ENCODE data around the gene SLC44A3. TPM values are rescaled to one million over a fixed set of nuclear protein-coding genes. Genes with fewer than 3 reads are reported as not detected.
"Not testable (repeated sequence)": the region's sequence is repeated elsewhere in the genome, so short reads cannot be mapped to it uniquely, and the experiment has no call there.

SLC44A3 gene
- total RNA-seq, 2 donors from 2014 or later, result not detected

DNA sequence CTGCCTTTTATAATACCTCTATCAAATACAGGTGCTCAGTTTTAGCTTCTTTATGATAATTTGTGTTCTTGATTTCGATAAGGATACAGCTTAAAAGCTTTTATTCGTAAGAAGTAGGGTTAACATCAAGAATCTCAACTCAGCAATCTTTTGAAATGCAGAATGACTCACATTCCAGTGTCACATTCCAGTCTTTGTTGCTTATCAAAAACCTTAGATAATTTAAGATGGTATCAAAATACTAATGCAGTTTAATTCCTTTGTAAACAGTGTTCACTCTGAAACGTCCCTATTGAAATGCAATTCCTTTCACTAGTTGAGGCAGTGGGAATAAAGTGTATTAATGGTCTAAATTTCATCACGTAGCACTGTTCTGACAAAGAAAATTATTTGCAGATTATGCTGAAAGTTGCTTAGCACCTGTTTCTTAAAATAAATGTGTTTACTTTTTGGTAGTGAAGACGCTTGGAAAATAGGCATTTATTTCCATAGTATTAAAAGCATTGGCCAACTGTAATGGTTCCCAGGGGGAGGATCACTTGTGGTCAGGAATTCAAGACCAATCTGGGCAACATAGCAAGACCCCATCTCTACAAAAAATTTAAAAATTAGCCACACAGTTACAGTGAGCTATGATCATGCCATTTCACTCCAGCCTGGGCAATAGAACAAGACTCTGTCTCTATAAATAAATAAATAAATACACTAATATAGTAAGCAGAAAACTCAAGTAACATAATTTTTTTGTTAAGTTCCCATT lies 116.9 kb downstream of the SLC44A3 start:
- ATAC-seq (no peak), DNase-seq (ENCODE audit: low spot score) (no peak)
- H3K27ac Mint-ChIP-seq, result no peak overlapping the region
- no peaks in the 10 kb centered on the region for H3K4me1 Mint-ChIP-seq (ENCODE audit: low read depth in 2 of 2)
- H3K4me3 Mint-ChIP-seq, result no peak overlapping the region
- peaks cover 19 to 31% of the 10 kb centered on the region in 2 donors for H3K27me3 Mint-ChIP-seq
- H3K36me3 Mint-ChIP-seq, result no peaks in the 10 kb centered on the region
- H3K9me3 Mint-ChIP-seq, result no peaks in the 10 kb centered on the region

DNA sequence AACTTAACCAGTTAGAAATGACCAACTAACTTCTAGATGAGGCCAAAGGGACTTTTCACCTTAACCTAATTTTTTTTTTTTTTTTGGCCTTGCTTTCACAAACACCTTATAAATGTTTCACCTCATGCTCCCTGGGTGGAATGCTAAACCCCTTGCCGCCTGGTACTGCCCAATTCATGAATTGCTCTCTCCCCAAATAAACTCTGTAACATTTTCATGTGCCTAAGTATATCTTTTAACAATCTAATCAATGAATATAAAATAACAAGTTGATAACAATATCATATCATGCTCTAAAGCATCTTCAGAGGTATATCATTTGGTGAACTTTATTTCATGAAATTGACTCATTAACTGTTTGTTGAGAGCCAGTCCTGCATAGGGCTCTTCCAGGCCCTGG lies 117.7 kb downstream of the SLC44A3 start:
- peaks cover 19 to 31% of the 10 kb centered on the region in 2 donors for H3K27me3 Mint-ChIP-seq
- H3K9me3 Mint-ChIP-seq, result no peaks in the 10 kb centered on the region
- H3K27ac Mint-ChIP-seq, result no peak overlapping the region
- H3K4me1 Mint-ChIP-seq (ENCODE audit: low read depth in 2 of 2), result no peaks in the 10 kb centered on the region
- ATAC-seq (no peak), DNase-seq (ENCODE audit: low spot score) (no peak)
- H3K36me3 Mint-ChIP-seq, result no peaks in the 10 kb centered on the region
- no peak overlapping the region for H3K4me3 Mint-ChIP-seq

DNA sequence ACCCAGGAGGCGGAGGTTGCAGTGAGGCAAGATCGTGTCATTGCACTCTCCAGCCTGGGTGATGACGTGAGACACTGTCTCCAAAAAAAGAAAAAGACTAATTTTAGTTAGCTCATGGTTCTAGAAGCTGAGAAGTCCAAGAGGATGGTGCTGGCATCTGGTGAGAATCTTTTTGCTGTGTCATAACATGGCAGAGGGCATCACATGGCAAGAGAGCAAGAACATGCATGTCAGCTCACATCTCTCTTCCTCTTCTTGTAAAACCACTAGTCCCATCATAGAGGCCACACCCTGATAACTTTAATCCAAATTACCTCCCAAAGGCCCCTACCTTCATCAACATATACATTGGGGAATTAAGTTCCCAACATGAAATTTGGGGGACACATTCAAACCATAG lies 120.6 kb downstream of the SLC44A3 start:
- Mint-ChIP-seq H3K4me1 (ENCODE audit: low read depth in 2 of 2) (no peaks in the 10 kb centered on the region), H3K36me3 (no peaks in the 10 kb centered on the region), H3K9me3 (no peaks in the 10 kb centered on the region), H3K4me3 (no peak overlapping the region), H3K27ac (no peak overlapping the region), H3K27me3 (peaks cover 27 to 31% of the 10 kb centered on the region in 2 donors)
- ATAC-seq, result no peak
- no peak for DNase-seq (ENCODE audit: low spot score)

DNA sequence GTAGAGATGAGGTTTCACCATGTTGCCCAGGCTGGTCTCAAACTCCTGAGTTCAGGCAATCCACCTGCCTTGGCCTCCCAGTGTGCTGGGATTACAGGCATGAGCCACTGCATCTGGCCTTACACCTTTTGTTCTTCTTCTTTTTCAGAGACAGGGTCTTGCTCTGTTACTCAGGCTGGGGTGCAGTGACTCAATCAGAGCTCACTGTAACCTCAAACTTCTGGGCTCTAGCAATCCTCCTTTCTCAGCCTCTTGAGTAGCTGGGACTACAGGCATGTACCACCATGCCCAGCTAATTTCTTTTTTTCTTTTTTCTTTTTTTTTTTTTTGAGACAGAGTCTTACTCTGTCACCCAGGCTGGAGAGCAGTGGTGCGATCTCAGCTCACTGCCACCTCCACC lies 121.3 kb downstream of the SLC44A3 start:
- peaks cover 23 to 27% of the 10 kb centered on the region in 2 donors for H3K27me3 Mint-ChIP-seq
- not testable (repeated sequence) for H3K4me3 Mint-ChIP-seq; ATAC-seq; H3K4me1 Mint-ChIP-seq (ENCODE audit: low read depth in 2 of 2); DNase-seq (ENCODE audit: low spot score); H3K9me3 Mint-ChIP-seq; H3K36me3 Mint-ChIP-seq; H3K27ac Mint-ChIP-seq

DNA sequence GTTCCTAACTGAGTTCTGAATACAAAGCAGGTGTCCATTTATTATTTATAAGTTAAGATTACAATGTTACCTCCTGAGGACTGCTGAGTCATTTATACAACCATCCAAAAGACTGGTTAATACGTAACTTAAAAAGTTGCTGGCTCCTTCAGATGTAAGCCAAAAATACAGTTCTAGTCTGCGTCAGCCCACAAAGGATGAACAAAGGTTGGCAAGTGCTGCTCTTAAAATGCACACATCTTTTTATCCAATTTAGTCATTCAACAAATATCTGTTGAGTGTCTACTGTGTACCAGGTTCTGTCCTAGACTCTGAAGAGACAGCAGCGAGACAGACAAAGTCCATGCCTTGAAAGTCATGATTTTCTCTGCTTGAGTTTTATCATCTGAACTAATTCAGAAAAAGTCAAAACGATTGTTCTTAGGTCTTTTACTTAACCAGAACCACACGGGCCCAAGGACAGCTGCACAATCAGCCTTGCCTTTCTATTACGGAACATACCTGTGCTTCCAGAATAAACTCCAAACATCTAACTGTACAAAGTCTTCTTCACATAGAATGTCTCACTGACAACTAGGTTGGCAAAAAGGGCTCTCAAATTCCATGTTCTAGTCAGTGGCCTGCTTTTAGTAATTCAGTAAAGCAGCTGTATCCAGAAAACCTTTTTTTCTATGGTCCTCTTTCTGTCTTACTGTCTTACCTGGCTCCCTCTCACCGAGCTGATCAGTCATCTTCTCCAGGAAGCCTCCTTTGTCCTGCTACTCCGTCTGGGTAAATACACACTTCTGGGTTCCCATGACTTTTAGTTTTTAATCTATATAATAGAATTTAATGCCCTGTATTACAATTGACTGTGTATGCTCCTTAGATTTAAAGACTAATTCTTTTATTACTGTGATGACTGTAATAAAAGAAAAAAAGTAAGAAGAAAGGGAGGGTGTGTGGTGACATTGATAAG lies 122.3 kb downstream of the SLC44A3 start:
- Mint-ChIP-seq H3K36me3 (no peaks in the 10 kb centered on the region), H3K9me3 (no peaks in the 10 kb centered on the region), H3K27ac (no peak overlapping the region), H3K27me3 (peaks cover 20 to 27% of the 10 kb centered on the region in 2 donors), H3K4me3 (no peak overlapping the region), H3K4me1 (ENCODE audit: low read depth in 2 of 2) (no peaks in the 10 kb centered on the region)
- ATAC-seq (no peak), DNase-seq (ENCODE audit: low spot score) (no peak)

Other genes with a start within 250 kb of the SLC44A3 start
- under 1 TPM in 1 of 2 donors, not detected in 1; 0.50 TPM for gene CNN3, start 106.8 kb downstream of the SLC44A3 start, total RNA-seq